ENCODE data around the gene M1AP.
A peak's percentile ranks its signal among the peaks of the same experiment; 100 is the strongest.

The M1AP gene

DNA sequence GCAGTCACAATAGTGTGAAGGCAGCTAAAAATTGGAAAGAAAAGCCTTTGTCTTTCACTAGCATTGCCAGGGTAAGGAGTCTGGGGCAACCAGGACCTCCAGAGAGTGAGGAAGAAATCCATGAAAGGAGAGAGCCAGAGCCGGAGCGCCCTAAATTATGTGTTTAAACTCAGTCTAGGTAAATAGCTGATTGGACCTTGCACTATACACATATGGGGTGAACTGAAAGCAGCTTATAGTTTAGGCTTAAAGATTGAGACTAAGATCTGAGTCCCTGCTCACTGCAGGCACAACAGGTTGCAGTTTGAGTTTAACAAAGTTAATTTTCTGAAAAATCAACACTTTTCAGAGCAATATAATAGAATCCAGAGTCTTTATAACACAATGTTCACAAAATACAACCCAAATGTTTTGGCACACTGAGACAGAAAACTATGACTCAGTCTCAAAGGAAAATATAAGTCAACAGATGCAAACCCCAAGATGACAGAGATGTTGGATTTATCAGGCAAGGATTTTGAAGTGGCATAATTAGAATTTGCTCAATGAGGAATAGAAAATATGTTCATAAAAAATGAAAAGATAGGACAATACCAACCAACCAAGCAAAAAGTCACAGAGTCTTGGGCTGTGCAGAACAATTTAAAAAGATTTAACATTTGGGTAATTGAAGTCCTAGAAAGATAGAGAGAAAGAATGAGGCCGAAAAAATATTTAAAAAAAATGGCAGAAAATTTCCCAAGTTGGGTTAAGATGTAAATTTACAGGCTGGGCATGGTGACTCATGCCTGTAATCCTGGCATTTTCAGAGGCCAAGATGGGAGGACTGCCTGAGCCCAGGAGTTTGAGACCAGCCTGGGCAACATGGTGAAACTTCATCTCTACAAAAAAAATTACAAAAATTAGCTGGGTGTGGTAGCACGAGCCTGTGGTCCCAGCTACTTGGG lies 54.0 kb downstream of the M1AP start:
- DNase-seq, result no peak

GRCh38 chr2:74588664-74589063 lies 59.5 kb downstream of the M1AP start:
- no peak for DNase-seq

GRCh38 chr2:74587664-74588277 lies 60.4 kb downstream of the M1AP start:
- DNase-seq, result peak; percentile 77

GRCh38 chr2:74585406-74586185 lies 62.5 kb downstream of the M1AP start:
- DNase-seq, result peak; percentile 14

- no peak for DNase-seq
These were observed 64.0 kb downstream of the M1AP start for GRCh38 chr2:74584088-74584645.

GRCh38 chr2:74583504-74583903 lies 64.6 kb downstream of the M1AP start:
- no peak for DNase-seq

DNA sequence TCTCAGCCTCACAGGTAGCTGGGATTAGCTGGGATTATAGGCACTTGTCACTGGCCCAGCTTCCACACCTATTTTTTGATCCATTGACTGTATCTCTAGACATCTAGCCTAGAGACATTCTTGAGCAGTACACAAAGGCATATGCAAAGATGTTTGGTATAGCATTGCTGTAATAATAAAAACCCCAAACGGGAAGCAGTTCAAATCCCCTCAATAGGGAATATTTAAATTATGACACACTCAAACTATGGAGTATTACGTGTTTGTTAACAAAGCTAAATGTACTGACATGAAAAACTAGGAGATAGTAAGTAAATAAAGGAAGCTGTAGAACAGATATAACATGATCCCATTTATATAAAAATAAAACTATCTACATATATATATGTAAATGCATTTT lies 65.9 kb downstream of the M1AP start:
- DNase-seq, result no peak

GRCh38 chr2:74581463-74581862 lies 66.7 kb downstream of the M1AP start:
- no peak for DNase-seq

DNA sequence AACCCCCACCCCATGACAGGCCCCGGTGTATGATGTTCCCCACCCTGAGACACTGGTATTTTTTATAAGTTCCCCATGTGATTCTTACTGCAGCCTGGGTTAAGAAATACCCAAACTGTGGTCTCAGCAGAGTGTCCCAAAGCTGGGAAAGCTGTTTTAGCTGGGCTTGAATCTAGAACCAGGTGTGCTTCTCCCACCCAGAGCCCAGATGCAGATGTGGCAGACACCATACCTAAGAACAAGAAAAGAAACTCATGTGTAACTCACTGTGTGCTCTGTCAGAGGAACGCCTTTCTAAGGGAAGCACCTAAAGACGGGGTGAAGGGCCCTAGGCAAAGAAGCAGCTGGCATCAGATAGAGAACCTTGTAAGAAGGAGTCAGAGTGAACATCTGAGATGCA lies 69.7 kb downstream of the M1AP start:
- DNase-seq, result no peak

GRCh38 chr2:74577448-74577847 lies 70.7 kb downstream of the M1AP start:
- no peak for DNase-seq

GRCh38 chr2:74576863-74577229 lies 71.3 kb downstream of the M1AP start:
- peak; percentile 27 for DNase-seq

DNA sequence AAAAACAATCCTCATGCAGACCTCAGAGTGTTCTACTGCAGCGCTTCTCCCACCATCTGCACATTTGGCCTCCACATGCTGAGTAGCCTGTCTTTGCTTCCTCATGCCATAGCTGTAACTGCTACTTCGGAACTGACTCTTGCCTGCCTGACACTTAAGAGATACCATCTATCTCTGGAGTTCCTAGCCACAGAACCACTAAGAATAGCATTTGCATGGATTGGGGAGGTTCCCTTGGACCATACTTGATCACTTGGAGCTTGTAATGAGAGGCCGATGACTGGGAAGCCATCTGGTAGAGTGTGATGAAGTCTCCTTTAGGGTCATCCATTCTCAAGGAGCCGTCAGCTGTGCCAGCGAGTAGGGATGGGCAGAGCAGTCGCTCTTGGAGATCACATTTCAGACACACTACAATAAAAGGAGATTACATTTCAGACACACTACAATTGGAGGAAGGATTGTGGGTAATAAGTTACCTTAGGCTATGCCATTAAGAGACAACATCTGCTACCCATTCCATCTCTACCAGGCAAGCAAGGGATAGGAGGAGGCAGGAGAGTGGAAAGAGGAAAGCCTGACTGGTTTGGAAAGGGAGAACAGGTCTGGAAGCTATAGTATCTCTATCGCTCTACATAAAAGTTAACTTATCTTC lies 71.8 kb downstream of the M1AP start:
- no peak for DNase-seq

GRCh38 chr2:74575320-74575719 lies 72.8 kb downstream of the M1AP start:
- no peak for DNase-seq

- DNase-seq, result peak; percentile 11
These were observed 74.2 kb downstream of the M1AP start for GRCh38 chr2:74573747-74574562.

DNA sequence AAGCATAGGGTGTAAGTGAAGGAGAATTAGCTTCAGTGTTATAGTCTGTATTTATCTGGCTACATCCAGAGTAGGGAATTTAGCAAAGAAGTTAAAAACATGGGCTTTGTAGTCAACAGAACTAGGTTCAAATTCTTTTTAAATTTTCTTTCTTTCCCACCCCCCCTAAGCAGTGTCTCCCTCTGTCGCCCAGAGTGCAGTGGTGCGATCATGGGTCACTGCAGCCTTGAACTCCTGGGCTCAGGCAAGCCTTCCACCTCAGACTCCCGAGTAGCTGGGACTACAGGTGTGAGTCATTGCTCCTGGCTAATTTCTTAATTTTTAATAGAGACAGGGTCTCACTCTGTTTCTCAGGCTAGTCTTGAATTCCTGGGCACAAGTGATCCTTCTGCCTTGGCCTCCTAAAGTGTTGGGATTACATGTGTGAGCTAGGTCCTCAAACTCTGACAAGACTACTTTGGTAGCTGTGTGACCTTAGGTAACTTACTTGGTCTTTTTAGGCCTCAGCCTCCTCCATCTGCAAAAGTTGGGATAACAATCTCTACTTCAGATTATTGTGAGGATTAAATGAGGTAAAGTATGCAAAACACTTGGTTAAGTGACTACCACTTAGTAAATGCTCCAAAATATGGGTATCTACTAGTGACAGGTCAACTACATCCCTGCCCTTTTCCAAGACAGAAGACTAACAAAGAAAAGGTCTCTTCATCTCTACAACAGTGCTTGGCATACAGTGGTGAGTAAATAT lies 75.8 kb downstream of the M1AP start:
- no peak for DNase-seq

- no peak for DNase-seq
These were observed 77.1 kb downstream of the M1AP start for GRCh38 chr2:74571058-74571457.

GRCh38 chr2:74569686-74570085 lies 78.4 kb downstream of the M1AP start:
- DNase-seq, result no peak

GRCh38 chr2:74567881-74568280 lies 80.2 kb downstream of the M1AP start:
- no peak for DNase-seq

DNA sequence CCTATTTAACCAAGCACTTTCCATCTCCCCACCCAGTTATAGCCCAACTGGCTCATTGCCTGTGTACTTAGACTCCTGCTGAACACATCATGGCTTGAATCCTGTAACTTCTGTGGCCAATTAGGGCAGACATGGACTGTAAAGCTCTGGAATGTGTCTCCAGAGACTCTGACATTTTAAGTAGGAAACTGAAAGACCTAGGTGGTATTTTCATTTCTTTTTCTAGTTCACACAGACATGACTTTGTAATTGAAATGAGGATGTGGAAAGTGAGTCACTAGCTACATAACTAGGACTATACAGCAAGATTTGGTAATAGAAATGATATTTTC lies 81.4 kb downstream of the M1AP start:
- DNase-seq, result no peak

GRCh38 chr2:74566076-74566753 lies 81.9 kb downstream of the M1AP start:
- no peak for DNase-seq

DNA sequence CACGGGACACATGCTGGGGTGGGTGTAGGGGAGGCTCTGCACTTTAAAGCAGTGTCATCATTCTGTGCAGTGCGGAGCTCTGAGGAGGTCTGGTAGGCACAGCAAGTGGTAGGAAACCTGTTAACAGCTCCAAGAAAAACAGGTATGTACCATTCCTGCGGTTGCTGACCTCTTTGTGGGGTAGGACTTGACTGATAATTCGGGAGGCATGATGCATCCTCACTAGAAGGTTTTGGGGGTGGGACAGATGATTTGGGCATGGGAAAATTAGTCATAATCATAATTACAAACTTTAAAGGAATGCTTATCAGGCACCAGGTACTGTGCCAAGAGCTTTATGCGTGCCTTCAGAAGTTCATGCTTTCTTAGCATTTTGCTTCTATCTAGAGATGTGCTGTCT lies 83.9 kb downstream of the M1AP start:
- no peak for DNase-seq
